Left ventricle myocardium inferior (tissue), 1 donor: Measurements from ENCODE around the gene ERRFI1. TPM values are rescaled to one million over a fixed set of nuclear protein-coding genes. Genes with fewer than 3 reads are reported as not detected.

Experiments
- DNase-seq: peaks from one replicate; pipeline ENCODE4 v3.0.0-alpha.2; 2020
- H3K27ac ChIP-seq: fragments of 200-600 bp; replicated peaks from 2 replicates; pipeline ENCODE4 v1.8.0; 2021
- H3K27me3 ChIP-seq: fragments of 200-600 bp; 2 replicates; pipeline ENCODE4 v1.8.0; 2021; ENCODE audit warnings: low read depth
- H3K36me3 ChIP-seq: fragments of 200-600 bp; 2 replicates; pipeline ENCODE4 v1.8.0; 2021
- H3K4me1 ChIP-seq: fragments of 200-600 bp; 2 replicates; pipeline ENCODE4 v1.8.0; 2021
- H3K4me3 ChIP-seq: fragments of 200-600 bp; 2 replicates; pipeline ENCODE4 v1.8.0; 2021; ENCODE audit warnings: mild to moderate bottlenecking, moderate library complexity
- H3K9me3 ChIP-seq: fragments of 200-600 bp; replicated peaks from 2 replicates; pipeline ENCODE4 v1.8.0; 2021
- CTCF ChIP-seq: fragments of 200-600 bp; IDR thresholded peaks from 2 replicates; pipeline ENCODE4 v1.8.0; 2021; ENCODE audit warnings: antibody characterized with exemption, mild to moderate bottlenecking, borderline replicate concordance
- intact Hi-C: fragments of 100-400 bp; cut with micrococcal nuclease; formaldehyde crosslinking; loops from one replicate; pipeline ENCODE4 v1.11.0; 2022
- total RNA-seq: library from RNA; stranded (reverse); fragmentation: NEBNext Ultra II Directional; extraction: Animal tissue kit (Norgen Biotek cat#: 25700); gene quantifications from one replicate; pipeline ENCODE4 v1.2.1, GENCODE V29; 2021
- donor health status: DM: no; HTN: yes; CAD: no; lungs with severe emphysema.

The ERRFI1 gene
- total RNA-seq, 1 donor from 2014 or later: 10.8 TPM

- TF ChIP-seq CTCF: no peak
- Histone ChIP-seq H3K4me1 (peaks cover 6% of the 10 kb centered on the region), H3K27ac (no peak overlapping the region), H3K4me3 (no peak overlapping the region), H3K27me3 (no peaks in the 10 kb centered on the region), H3K9me3 (no peaks in the 10 kb centered on the region), H3K36me3 (peaks cover 29% of the 10 kb centered on the region)
- intact Hi-C loops: no loop called here
- no peak for DNase-seq
Measured at GRCh38 chr1:7988576-7988975, 37.5 kb downstream of the ERRFI1 start.

- no peak for DNase-seq
- intact Hi-C loops: no loop called here
- no peak for TF ChIP-seq CTCF
- Histone ChIP-seq H3K9me3 (no peaks in the 10 kb centered on the region), H3K4me3 (no peak overlapping the region), H3K27me3 (no peaks in the 10 kb centered on the region), H3K4me1 (peaks cover 16% of the 10 kb centered on the region), H3K36me3 (peaks cover 36% of the 10 kb centered on the region), H3K27ac (no peak overlapping the region)
Measured at GRCh38 chr1:7987528-7987927, 38.6 kb downstream of the ERRFI1 start.

- peaks cover 21% of the 10 kb centered on the region for H3K4me1 ChIP-seq
- intact Hi-C loops: no loop called here
- peaks cover 43% of the 10 kb centered on the region for H3K36me3 ChIP-seq
- H3K9me3 ChIP-seq: no peaks in the 10 kb centered on the region
- TF ChIP-seq CTCF: no peak
- no peaks in the 10 kb centered on the region for H3K27me3 ChIP-seq
- H3K4me3 ChIP-seq: no peak overlapping the region
- DNase-seq: no peak
- H3K27ac ChIP-seq: peak overlapping the region; percentile 12
Measured at GRCh38 chr1:7985851-7986612, 40.1 kb downstream of the ERRFI1 start.

- Histone ChIP-seq H3K27me3 (no peaks in the 10 kb centered on the region), H3K9me3 (no peaks in the 10 kb centered on the region), H3K4me1 (peaks cover 21% of the 10 kb centered on the region), H3K36me3 (peaks cover 55% of the 10 kb centered on the region), H3K27ac (no peak overlapping the region), H3K4me3 (no peak overlapping the region)
- intact Hi-C loops: loop anchor here (5.0 kb wide), 1 partner anchor 32 kb away; no protein-coding TSS in a partner anchor
- TF ChIP-seq CTCF: no peak
- DNase-seq: no peak
Measured at GRCh38 chr1:7984811-7985210, 41.3 kb downstream of the ERRFI1 start.

GRCh38 chr1:7983086-7983778 is 42.9 kb downstream of the ERRFI1 start:
- no peak overlapping the region for H3K4me3 ChIP-seq
- no peak for TF ChIP-seq CTCF
- no peaks in the 10 kb centered on the region for H3K9me3 ChIP-seq
- intact Hi-C loops: loop anchor here (5.0 kb wide), 1 partner anchor 34 kb away; no protein-coding TSS in a partner anchor
- H3K27me3 ChIP-seq: no peaks in the 10 kb centered on the region
- peaks cover 71% of the 10 kb centered on the region for H3K36me3 ChIP-seq
- peaks cover 21% of the 10 kb centered on the region for H3K4me1 ChIP-seq
- DNase-seq: no peak
- peak overlapping the region; percentile 17 for H3K27ac ChIP-seq
